ENCODE data around the gene ACER3.

Gene ACER3

GRCh38 chr11:77052518-77052917 lies 191.8 kb downstream of the ACER3 start:
- CTCF ChIA-PET: no interaction called here
- POLR2A ChIA-PET: no interaction called here
- TF ChIP-seq BHLHE40 (IDR thresholded peaks at IDR 0.05; ENCODE audit: borderline replicate concordance): no peak
- no peak for TF ChIP-seq FOXK2 (IDR thresholded peaks at IDR 0.05)
- no peak for TF ChIP-seq ELF4 (IDR thresholded peaks at IDR 0.05)
- no peak for TF ChIP-seq FOXM1 (IDR thresholded peaks at IDR 0.05; ENCODE audit: borderline replicate concordance)
- TF ChIP-seq HDGF (IDR thresholded peaks at IDR 0.05; ENCODE audit: borderline replicate concordance): no peak
- TF ChIP-seq L3MBTL2 (conservative IDR thresholded peaks at IDR 0.05): no peak
- no peak for TF ChIP-seq SUZ12 (IDR thresholded peaks at IDR 0.05)
- no peak for TF ChIP-seq SP1 (IDR thresholded peaks at IDR 0.05)
- no peak for TF ChIP-seq NFRKB (IDR thresholded peaks at IDR 0.05)
- TF ChIP-seq TARDBP (IDR thresholded peaks at IDR 0.05): no peak
- no peak for TF ChIP-seq LEF1 (IDR thresholded peaks at IDR 0.05; ENCODE audit: borderline replicate concordance)
- no peak for TF ChIP-seq ZNF384 (IDR thresholded peaks at IDR 0.05)
- TF ChIP-seq CTBP1 (IDR thresholded peaks at IDR 0.05; ENCODE audit: borderline replicate concordance): no peak
- no peak for TF ChIP-seq PKNOX1 (IDR thresholded peaks at IDR 0.05)
- no peak for TF ChIP-seq FOXA1 (IDR thresholded peaks at IDR 0.05)
- no peak for DNase-seq (ENCODE audit: extremely low spot score)

GRCh38 chr11:77053217-77054015 lies 192.7 kb downstream of the ACER3 start:
- CTCF ChIA-PET: interaction anchor here (0.6 kb wide), 1 partner anchor 9 kb away, joined by 3 read pairs; no protein-coding TSS in a partner anchor
- TF ChIP-seq FOXM1 (IDR thresholded peaks at IDR 0.05; ENCODE audit: borderline replicate concordance): no peak
- no peak for TF ChIP-seq ELF4 (IDR thresholded peaks at IDR 0.05)
- no peak for TF ChIP-seq NFRKB (IDR thresholded peaks at IDR 0.05)
- TF ChIP-seq CTBP1 (IDR thresholded peaks at IDR 0.05; ENCODE audit: borderline replicate concordance): no peak
- no peak for TF ChIP-seq FOXA1 (IDR thresholded peaks at IDR 0.05)
- TF ChIP-seq TARDBP (IDR thresholded peaks at IDR 0.05): no peak
- no peak for TF ChIP-seq PKNOX1 (IDR thresholded peaks at IDR 0.05)
- no peak for TF ChIP-seq L3MBTL2 (conservative IDR thresholded peaks at IDR 0.05)
- TF ChIP-seq ARNT (IDR thresholded peaks at IDR 0.05): no peak
- DNase-seq (ENCODE audit: extremely low spot score): no peak
- POLR2A ChIA-PET: no interaction called here

GRCh38 chr11:77054084-77054483 lies 193.4 kb downstream of the ACER3 start:
- CTCF ChIA-PET: no interaction called here
- TF ChIP-seq ZNF384 (IDR thresholded peaks at IDR 0.05): no peak
- TF ChIP-seq ELF4 (IDR thresholded peaks at IDR 0.05): no peak
- TF ChIP-seq HDGF (IDR thresholded peaks at IDR 0.05; ENCODE audit: borderline replicate concordance): no peak
- no peak for TF ChIP-seq NFRKB (IDR thresholded peaks at IDR 0.05)
- TF ChIP-seq SP1 (IDR thresholded peaks at IDR 0.05): no peak
- TF ChIP-seq FOXK2 (IDR thresholded peaks at IDR 0.05): no peak
- TF ChIP-seq FOXA1 (IDR thresholded peaks at IDR 0.05): no peak
- no peak for TF ChIP-seq BHLHE40 (IDR thresholded peaks at IDR 0.05; ENCODE audit: borderline replicate concordance)
- no peak for TF ChIP-seq LEF1 (IDR thresholded peaks at IDR 0.05; ENCODE audit: borderline replicate concordance)
- no peak for TF ChIP-seq PKNOX1 (IDR thresholded peaks at IDR 0.05)
- no peak for TF ChIP-seq FOXM1 (IDR thresholded peaks at IDR 0.05; ENCODE audit: borderline replicate concordance)
- no peak for TF ChIP-seq ARNT (IDR thresholded peaks at IDR 0.05)
- no peak for TF ChIP-seq SUZ12 (IDR thresholded peaks at IDR 0.05)
- no peak for TF ChIP-seq CTBP1 (IDR thresholded peaks at IDR 0.05; ENCODE audit: borderline replicate concordance)
- TF ChIP-seq L3MBTL2 (conservative IDR thresholded peaks at IDR 0.05): no peak
- TF ChIP-seq TARDBP (IDR thresholded peaks at IDR 0.05): no peak
- DNase-seq (ENCODE audit: extremely low spot score): no peak
- POLR2A ChIA-PET: no interaction called here

GRCh38 chr11:77055101-77055561 lies 194.4 kb downstream of the ACER3 start:
- TF ChIP-seq BHLHE40 (IDR thresholded peaks at IDR 0.05; ENCODE audit: borderline replicate concordance): no peak
- TF ChIP-seq FOXA1 (IDR thresholded peaks at IDR 0.05): no peak
- no peak for TF ChIP-seq ARNT (IDR thresholded peaks at IDR 0.05)
- no peak for TF ChIP-seq TARDBP (IDR thresholded peaks at IDR 0.05)
- no peak for TF ChIP-seq FOXK2 (IDR thresholded peaks at IDR 0.05)
- no peak for TF ChIP-seq HDGF (IDR thresholded peaks at IDR 0.05; ENCODE audit: borderline replicate concordance)
- ChIA-PET CTCF (no interaction called here), POLR2A (no interaction called here)
- no peak for DNase-seq (ENCODE audit: extremely low spot score)

- ChIA-PET POLR2A (no interaction called here), CTCF (no interaction called here)
- no peak for TF ChIP-seq PKNOX1 (IDR thresholded peaks at IDR 0.05)
- TF ChIP-seq SUZ12 (IDR thresholded peaks at IDR 0.05): no peak
- no peak for DNase-seq (ENCODE audit: extremely low spot score)
Measured at GRCh38 chr11:77055913-77056312, 195.2 kb downstream of the ACER3 start.

GRCh38 chr11:77056814-77057402 lies 196.2 kb downstream of the ACER3 start:
- POLR2A ChIA-PET: no interaction called here
- CTCF ChIA-PET: no interaction called here
- no peak for DNase-seq (ENCODE audit: extremely low spot score)
- TF ChIP-seq TARDBP (IDR thresholded peaks at IDR 0.05) (no peak), BHLHE40 (IDR thresholded peaks at IDR 0.05; ENCODE audit: borderline replicate concordance) (no peak), CTBP1 (IDR thresholded peaks at IDR 0.05; ENCODE audit: borderline replicate concordance) (no peak), ZNF384 (IDR thresholded peaks at IDR 0.05) (no peak), ARNT (IDR thresholded peaks at IDR 0.05) (no peak), NFRKB (IDR thresholded peaks at IDR 0.05) (no peak), FOXM1 (IDR thresholded peaks at IDR 0.05; ENCODE audit: borderline replicate concordance) (no peak), SUZ12 (IDR thresholded peaks at IDR 0.05) (no peak)

All from HEK293T (cell line).